HG02884 (cell line): Measurements from ENCODE around the gene OPN1SW.

Experiments
- ATAC-seq: cut with Tn5 transposase; IDR thresholded peaks from one replicate; pipeline ENCODE4 v1.9.1; 2021; ENCODE audit warnings: mild to moderate bottlenecking, moderate library complexity; ENCODE audit not compliant: unreplicated experiment

OPN1SW gene

DNA sequence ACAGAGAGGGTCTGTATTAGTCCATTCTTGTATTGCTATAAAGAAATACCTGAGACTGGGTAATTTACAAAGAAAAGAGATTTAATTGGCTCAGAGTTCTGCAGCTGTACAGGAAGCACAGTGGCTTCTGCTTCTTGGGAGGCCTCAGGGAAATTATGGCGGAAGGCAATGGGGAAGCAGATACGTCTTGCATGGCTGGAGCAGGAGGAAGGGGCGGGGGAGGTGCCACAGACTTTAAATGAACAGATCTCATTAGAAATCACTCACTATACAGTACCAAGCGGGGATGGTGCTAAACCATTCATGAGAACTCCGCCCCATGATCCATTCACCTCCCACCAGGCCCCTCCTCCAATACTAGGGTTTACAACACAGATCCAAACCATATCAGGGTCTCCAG, 40.2 kb downstream of the OPN1SW start:
- no peak for ATAC-seq

- no peak for ATAC-seq
Measured at GRCh38 chr7:128734890-128735289, 40.7 kb downstream of the OPN1SW start.

DNA sequence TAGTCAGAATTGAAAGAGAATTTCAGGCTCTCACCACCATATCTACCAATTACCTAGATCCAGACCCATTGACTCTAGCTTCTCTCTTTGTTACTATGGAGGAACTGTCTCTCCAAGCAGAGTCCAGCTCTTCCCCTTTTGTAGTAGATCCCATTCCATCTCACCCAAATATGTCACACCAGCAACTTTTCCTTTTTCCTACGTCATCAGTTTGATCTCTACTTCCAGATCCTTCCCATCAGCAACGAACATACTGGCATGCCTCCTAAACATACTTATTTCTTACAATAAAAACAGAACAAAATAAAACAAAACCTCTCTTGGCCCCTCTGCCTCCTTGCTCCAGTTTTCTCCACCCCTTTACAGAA, 42.3 kb downstream of the OPN1SW start:
- no peak for ATAC-seq

DNA sequence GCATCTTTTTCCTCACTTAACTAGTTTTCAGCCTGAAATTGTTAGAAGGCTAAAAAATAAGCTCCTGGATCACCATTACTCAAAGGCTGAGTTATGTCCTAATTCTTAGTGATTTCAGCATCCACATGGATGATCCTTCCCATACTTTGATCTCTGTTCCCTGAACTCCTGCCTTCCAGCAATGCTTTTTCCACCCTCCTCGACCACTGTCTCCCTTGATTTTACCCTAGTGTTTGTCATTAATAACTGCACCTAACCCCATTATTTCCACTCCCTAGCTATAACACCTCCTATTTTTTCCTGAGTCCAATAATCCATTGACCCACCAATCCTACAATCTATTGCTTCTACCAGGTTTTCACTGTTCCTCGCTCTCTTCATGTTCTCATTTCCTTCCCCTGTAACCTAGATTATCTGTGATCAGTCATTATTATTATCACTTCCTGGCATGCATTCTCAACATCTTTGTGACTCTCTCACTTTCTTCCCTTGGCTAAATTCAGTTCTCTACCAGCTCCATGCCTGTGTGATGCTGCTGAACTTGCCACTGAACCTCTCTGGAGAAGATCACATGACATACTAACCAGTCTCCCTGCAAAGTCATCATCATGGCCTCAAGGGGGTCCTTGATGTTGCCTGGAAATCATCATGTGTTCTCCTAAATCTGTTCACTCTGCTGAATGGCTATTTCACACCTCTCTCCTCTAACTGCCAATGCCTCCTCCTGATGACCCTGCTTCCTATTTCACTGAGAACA, 42.9 kb downstream of the OPN1SW start:
- ATAC-seq: no peak

- no peak for ATAC-seq
Measured at GRCh38 chr7:128731184-128731583, 44.4 kb downstream of the OPN1SW start.

GRCh38 chr7:128729494-128729893, 46.1 kb downstream of the OPN1SW start:
- ATAC-seq: no peak

GRCh38 chr7:128728598-128728997, 47.0 kb downstream of the OPN1SW start:
- no peak for ATAC-seq

DNA sequence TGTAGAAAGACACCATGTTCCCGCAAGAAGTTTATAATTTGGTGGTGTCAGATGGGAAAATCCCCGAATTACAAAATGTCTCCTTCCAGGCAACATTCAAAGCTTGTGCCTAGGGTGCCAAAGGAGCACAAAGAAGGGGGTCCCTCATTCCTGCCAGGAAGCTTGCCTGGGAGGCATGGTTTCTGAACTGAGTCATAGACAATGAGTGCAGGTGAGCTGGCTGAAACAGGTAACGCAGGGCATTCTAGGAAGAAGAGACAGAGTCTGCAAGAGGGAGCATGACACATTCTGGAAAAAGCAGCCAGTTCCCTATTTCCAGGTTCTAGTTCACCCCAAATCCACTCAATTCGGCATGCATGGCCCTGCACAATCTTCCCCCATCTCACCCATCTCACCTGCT, 48.4 kb downstream of the OPN1SW start:
- no peak for ATAC-seq

- no peak for ATAC-seq
Measured at GRCh38 chr7:128726737-128727072, 48.9 kb downstream of the OPN1SW start.

- ATAC-seq: no peak
Measured at GRCh38 chr7:128726059-128726736, 49.4 kb downstream of the OPN1SW start.

DNA sequence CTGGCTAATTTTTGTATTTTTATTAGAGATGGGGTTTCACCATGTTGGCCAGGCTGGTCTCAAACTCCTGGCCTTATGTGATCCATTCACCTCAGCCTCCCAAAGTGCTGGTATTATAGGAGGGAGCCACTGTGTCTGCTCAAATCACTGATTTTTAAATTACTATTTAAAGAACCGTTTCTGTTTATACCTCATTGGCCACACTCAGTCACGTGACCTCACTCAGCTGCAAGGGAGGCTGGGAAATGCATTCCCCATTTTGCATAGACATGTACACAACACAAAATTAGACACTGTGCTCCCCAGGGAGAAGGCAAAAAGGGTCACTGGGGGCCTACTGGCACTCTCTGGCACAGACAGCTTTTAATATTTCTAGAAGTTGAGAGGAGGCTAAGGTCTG, 50.1 kb downstream of the OPN1SW start:
- ATAC-seq: no peak

DNA sequence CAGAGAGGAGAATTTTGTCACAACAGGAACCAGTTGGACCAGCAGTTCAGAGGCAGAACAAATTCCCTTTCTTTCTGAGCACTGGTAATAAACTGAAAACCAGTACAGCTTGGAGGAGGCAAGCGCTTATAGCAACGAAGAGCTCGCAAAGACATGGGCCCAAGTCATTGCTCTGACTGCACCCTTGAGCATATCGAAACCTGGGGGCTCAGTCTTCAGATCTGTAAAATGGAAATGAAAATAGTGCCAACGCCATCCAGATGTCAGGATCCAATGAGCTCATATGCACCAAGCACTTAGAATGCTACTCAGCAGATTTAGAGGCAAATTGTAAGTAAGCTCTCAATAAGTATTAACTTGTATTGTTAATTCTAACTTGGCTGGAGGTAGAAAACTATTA, 50.9 kb downstream of the OPN1SW start:
- no peak for ATAC-seq
